ENCODE results near the gene RIC3. TPM values are rescaled to one million over a fixed set of nuclear protein-coding genes. Genes with fewer than 3 reads are reported as not detected.

The RIC3 gene
- total RNA-seq, 1 donor from 2014 or later = 4.7 TPM

DNA sequence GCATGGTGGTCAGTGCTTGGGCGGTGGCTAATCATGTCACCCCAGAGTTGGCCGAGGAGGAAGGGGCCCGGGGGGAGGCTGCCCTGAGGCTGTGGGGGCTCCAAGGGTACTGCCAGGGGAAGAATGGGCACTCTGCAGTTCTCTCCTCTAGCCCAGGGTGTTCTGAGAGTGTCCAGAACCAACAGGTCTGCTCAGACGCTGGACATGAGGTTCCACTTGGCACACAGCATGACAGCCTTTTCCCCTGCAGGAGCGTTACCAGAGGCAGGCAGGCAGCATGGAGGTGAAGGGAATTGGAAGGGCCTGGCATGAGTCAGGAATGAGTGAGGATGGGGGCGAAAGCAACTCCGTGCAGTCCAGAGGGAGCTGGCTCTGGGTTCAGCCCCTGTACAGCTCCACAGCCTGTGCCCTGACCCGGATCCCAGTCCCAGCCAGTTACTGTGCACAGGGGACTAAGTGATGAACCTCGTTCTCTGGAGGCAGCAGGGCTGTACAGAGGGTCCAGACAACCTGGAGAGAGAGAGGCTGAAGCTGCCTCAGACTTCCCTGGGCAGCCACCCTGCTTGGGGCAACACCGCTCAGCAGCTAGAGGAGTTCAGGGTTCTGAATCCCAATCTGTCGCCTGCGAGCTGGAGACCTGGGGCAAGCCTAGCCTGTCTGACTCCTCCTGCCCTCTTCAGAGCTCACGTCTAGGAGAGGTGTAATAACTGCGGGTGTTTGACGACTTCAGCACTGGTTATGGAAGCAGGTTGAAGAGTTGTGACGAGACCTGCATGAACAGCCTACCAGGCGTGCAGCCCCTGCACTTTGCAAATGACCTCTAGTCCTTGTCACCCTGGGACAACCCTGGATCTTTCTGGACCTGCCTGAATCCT is 102.6 kb downstream of the RIC3 start:
- no peak for ATAC-seq

DNA sequence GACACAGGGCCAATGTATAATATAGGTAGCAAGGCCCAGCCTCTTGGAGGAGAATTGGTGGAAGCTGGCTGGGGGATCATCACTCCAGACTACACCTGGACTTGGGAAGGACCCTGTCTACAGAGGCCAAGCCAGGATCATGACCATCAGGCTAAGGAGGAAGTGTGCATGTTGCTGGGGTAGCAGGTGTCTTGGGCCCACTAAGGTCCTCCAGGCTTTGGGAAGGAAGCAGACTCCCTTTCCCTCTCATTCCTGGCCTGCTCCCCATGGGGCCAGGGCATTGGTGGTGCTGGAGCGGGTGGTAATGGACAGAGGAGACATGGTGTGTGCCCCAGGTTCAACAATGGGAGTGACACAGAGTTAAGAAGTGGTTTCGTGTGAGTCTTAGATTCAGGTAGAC is 103.8 kb downstream of the RIC3 start:
- ATAC-seq = no peak

DNA sequence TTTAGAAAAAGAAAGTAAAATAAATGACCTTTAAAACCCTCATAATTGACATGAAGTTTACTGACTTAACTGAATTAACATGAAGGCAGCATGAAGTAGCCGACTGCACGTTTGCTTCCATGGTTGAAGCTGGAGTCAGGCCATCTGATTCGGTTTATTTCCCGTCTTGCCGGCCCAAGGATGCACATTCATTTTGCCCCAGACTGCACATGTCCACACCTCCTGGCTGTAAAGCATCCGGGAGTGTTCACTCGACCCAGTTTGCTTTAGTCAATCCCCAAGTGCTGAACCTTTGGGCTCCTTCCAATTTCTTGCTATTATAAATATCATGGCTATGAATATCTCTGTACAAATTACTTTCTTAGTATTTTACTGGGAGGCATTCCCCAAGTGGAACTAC is 105.5 kb downstream of the RIC3 start:
- ATAC-seq = no peak

DNA sequence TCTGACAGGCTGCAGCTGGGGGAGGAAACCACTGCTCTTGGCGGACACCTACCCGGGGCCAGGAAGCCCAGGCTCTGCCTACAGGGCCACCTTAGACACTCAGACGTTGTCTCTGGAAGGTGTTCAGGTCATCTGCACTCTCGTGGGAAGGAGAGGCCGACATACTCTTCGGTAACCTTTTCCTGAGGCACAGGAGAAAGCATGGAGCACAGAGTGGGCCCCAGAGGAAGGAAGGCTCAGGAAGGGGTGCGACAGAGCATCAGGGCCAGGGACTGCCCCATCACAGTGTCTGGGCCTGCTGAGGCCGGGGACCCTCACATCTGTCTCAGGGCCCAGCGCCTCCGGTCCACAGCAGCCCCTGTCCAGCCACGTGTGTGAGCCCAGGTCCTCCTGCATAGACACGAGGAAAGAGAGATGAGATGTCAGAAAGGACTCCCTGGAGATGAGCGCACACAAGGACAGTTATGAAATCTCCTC is 106.0 kb downstream of the RIC3 start:
- no peak for ATAC-seq

DNA sequence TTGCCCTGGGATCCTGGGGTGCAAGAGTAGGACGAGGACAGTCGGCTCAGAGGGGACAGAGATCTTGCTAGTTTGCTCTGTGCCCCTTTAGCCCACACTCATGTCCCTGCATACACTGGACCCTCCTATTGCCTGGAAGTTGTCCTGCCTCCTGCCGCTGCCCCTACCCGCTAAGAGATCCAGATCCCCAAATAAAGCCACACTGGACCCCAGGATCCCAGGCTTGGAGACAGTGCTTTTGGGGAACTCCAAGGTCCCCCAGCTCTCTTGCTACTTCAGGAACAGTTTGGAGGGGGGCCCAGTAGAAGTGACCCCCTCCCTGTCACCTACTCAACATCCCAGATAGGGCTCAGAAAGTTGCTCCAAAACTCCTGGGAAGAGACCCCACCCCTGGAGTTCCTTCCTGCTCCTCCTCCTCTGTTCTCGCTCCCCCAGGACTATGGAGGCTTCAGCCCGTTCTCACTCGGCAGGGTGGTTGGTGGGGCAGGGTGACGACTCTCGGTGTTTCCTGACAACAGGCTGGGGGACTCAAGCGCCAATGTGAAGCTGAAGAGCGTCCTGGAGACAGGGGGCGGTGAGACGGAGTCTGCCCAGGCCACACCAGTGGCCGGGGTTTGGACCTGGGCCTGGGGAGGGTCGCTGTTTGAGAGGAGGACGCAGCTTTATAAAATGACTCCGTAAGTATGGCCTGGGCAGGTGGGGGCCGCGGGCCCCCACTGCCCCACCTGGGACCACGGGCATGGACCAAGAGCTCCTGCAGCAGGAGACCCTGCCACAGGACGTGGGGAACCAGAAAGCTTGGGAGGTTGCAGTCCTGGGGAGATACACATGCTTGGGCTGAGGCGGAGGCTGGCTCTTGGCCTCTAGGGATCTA is 107.0 kb downstream of the RIC3 start:
- ATAC-seq = no peak

DNA sequence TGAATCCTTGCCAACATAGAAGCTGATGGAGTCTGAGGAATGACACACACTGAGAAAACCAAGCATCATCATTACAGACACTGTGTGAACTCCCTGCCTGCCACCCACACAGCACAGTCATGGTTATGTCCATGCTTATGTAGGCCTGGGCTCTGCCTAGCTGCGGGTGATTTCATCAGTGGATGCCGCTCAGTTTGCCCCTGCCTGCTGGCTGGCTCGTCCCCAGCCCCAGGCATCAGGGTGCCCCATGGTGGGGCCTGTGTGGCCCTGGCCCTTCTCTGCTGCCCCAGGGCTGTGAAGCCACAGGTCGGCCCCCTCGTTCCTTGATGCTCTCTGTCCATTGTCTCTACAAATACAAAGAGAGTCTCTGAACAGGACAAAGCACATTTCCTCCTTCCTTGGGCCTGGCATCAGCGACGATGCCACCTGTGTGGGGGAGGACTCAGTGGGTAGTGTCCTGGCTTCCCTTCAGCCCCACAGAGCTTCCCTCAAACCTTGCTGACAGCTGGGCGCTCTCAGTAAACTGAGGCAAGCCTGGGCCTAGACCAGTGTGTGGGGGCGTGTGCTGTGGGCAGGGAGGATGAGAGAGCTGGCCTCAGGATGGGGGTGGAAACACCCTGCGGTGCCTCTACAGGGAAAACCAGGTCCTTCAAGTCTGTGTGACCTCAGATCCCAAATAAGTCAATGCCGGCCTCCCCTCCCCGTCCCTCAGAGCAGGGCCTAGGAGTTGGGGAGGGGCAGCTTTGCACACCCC is 107.8 kb downstream of the RIC3 start:
- ATAC-seq = no peak

DNA sequence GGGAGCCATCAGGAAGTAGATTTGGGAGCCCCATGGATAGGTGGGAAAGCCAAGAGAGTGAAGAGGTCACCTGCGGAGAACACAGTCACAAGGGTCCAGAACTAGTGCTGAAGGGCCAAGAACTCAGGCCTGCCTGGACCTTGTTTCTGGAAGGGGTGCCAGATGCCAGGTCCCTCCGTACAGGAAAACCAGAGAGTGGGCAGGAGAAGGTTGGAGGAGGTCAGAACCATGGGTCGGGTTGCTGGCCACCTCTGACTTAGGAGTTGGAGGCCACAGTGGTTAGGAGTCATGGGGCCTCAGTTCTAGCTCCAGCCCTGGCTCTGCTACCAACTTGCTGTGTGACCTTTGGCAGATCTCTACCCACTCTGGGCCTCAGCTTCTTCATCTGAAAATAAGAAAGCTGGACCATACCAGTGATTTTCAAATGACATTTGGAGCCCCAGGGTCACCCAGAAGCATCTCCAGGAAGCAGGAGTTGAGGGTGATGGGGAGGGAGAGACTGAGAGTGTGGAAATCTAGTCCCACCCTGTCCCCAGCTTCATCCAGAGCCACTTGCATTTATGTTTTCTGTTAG is 108.6 kb downstream of the RIC3 start:
- no peak for ATAC-seq

DNA sequence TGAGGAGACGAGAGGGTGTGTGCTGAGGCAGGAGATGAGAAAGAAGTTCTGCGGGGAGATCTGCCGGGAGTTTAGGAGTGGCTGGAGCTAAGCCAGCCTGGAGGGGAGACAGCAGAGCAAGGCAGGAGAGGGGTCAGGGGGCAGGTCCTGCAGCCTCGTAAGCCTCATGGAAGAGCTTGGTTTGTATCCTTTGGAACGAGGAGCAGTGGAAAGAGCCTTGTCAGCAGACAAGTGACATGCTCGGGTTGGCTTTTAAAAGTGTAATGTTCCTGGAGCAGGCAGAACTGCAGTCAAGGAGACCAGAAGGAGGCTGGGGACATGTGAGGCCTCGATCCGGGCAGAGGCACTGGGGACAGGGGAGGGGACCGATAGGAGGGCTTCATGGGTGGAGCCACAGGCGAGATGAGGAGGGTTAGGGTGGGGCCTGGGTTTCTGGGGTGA is 109.2 kb downstream of the RIC3 start:
- ATAC-seq = no peak

DNA sequence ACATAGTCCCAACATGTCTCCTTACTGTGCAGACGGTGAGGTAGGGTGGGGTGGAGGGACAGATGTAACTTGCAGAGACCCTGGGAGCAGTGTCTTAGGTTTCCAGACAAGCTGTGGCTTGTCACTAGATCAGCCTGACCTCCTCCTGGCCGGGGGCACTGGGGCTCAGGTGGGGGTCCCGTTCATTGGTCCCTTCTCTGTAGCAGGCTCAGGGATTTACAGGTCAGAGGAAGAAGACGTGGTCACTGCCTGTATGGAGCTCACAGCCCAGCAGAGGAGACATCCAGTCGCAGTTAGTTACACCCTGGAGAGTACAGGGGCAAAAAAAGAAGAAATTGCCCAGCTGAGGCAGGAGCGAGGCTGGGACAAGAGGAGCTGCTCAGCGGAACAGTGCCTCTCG is 109.8 kb downstream of the RIC3 start:
- no peak for ATAC-seq

DNA sequence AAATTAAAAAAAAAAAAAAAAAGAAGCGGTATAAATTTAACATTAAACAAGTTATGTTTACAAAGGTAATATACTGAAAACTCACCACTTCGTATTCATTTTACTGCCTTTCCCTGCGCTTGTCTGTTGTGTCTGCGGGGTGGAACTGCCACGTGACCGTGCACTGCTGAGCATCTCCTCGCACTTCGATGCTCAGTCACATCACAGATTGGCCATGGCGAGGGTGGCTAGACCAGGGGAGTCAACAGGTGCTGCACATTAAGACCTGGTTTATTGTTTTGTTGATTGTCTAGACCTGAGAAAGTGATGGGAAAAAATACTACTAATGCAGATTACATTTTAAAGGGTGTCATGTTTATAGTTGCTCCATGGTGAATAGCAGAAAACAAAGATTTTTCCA is 110.6 kb downstream of the RIC3 start:
- ATAC-seq = no peak

DNA sequence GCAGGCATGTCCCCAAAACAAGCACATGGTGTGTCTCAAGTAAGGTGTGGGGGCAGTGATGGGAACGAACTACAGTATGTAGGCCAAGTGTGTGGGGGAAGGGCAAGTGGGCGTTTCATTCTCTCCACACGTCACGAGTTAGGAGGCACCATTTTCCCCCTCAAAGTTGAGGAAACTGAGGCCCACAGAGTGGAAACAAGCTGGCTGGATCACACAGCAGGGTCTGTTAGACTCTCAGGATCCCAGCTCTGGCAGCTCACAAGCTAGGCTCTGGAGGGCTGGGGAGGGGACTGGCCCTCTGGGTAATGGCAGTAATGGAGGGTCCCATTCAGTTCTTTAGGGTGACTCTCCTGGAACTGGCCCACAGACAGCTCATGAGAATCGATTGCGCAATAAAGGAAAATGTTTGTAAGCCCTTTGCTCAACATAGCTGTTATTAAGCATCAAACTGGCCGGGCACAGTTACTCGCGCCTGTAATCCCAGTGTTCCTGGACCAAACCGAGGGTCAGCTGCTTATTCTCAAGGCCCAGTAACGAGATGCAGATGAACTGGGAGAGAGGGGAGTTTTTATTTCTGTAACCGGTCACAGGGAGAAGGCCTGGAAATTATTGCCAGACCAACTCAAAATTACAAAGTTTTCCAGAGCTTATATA is 111.9 kb downstream of the RIC3 start:
- ATAC-seq = no peak

Other genes starting within 250 kb of the RIC3 start
- gene OR10A6, start 237.8 kb downstream of the RIC3 start, total RNA-seq = not detected
- gene OR10A3, start 227.3 kb downstream of the RIC3 start, total RNA-seq = not detected
- not detected for gene NLRP10, start 203.6 kb downstream of the RIC3 start, total RNA-seq
- 206 TPM for gene EIF3F, start 181.7 kb downstream of the RIC3 start, total RNA-seq
- 1.00 TPM for gene TUB, start 87.8 kb downstream of the RIC3 start, total RNA-seq
- not detected for gene LMO1, start 94.9 kb upstream of the RIC3 start, total RNA-seq

All from esophagus mucosa (tissue), 1 donor.